Uterus (tissue), 2 donors: ENCODE measurements around the gene TUB.

Experiments used
- POLR2A ChIP-seq, 2 donors: fragments of 450-650 bp; IDR thresholded peaks; one replicate each; pipeline ENCODE4 v1.6.1; 2016; ENCODE audit warnings: antibody characterized with exemption in 2 of 2, mild to moderate bottlenecking in 1 of 2, moderate library complexity in 1 of 2
- TF ChIP-seq, protein P1 (sequence below), 4 experiments: fragments of 200-600 bp in 2 of 4; fragments of 450-650 bp in 2 of 4; sonication (generic) in 2 of 4; IDR thresholded peaks; one replicate each; pipeline ENCODE4 v1.5.1; 2016 to 2019; ENCODE audit warnings: antibody characterized with exemption in 4 of 4, mild to moderate bottlenecking in 2 of 4, moderate library complexity in 1 of 4

DNA sequence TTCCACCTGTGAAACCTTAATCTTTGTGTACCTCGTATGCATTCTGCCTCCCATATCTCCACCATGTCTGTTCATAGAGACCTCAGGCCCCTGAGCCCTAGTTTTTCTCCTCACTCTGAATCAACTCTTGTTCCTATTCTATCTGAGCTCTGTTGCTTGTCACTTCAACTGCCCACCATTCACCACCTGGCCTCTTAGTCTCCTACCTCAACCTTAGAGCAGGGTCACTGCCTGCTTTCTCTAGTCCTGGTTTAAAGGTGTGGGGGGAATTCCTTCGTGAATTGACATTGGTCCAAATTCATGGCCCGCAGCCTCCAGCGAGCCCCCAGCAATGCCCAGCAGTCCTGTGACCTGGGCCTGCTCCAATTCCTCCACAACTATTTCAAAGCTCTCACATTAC, 39.4 kb upstream of the TUB start:
- TF ChIP-seq POLR2A (IDR thresholded peaks at IDR 0.05), result no peak
- TF ChIP-seq, protein P1, sequence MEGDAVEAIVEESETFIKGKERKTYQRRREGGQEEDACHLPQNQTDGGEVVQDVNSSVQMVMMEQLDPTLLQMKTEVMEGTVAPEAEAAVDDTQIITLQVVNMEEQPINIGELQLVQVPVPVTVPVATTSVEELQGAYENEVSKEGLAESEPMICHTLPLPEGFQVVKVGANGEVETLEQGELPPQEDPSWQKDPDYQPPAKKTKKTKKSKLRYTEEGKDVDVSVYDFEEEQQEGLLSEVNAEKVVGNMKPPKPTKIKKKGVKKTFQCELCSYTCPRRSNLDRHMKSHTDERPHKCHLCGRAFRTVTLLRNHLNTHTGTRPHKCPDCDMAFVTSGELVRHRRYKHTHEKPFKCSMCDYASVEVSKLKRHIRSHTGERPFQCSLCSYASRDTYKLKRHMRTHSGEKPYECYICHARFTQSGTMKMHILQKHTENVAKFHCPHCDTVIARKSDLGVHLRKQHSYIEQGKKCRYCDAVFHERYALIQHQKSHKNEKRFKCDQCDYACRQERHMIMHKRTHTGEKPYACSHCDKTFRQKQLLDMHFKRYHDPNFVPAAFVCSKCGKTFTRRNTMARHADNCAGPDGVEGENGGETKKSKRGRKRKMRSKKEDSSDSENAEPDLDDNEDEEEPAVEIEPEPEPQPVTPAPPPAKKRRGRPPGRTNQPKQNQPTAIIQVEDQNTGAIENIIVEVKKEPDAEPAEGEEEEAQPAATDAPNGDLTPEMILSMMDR (IDR thresholded peaks at IDR 0.05), result no peak
